A673 (cell line): Measurements from ENCODE around the gene DDX59.

ENCODE experiments used
- CTCF ChIP-seq: fragments of 300-800, 200-600 bp; sonication (generic); conservative IDR thresholded peaks from 2 replicates; pipeline ENCODE4 v1.5.1; 2017; ENCODE audit warnings: low read depth, mild to moderate bottlenecking, antibody characterized with exemption, low read length, moderate library complexity, mixed read lengths
- EZH2 ChIP-seq: fragments of 200-600 bp; sonication (generic); IDR thresholded peaks from 2 replicates; pipeline ENCODE4 v1.6.1; 2017; ENCODE audit warnings: borderline replicate concordance, low read depth, mild to moderate bottlenecking, mixed read lengths, antibody characterized with exemption, low read length; ENCODE audit not compliant: poor library complexity, severe bottlenecking

GRCh38 chr1:200693327-200693726, 23.6 kb upstream of the DDX59 start:
- TF ChIP-seq CTCF = no peak
- TF ChIP-seq EZH2 = no peak
